GM20431 (cell line): Measurements from ENCODE around the gene FNDC3A.
"Not testable (repeated sequence)": the region's sequence is repeated elsewhere in the genome, so short reads cannot be mapped to it uniquely, and the experiment has no call there.

Experiments
- in situ Hi-C: fragments of 300-500 bp; cut with MseI, MboI; formaldehyde crosslinking; loops from one replicate; pipeline ENCODE4 v1.15.0; 2020; ENCODE audit warnings: low sequenced_read_pairs; ENCODE audit not compliant: unreplicated experiment

Gene FNDC3A

GRCh38 chr13:49125964-49126524 is 150.3 kb downstream of the FNDC3A start:
- in situ Hi-C loops, result no loop called here

GRCh38 chr13:49132479-49133002 is 156.8 kb downstream of the FNDC3A start:
- in situ Hi-C loops, result no loop called here

GRCh38 chr13:49134305-49134704 is 158.6 kb downstream of the FNDC3A start:
- in situ Hi-C loops, result no loop called here

- in situ Hi-C loops, result not testable (repeated sequence)
Observed at GRCh38 chr13:49137138-49137643, 161.5 kb downstream of the FNDC3A start.

- in situ Hi-C loops, result no loop called here
Observed at GRCh38 chr13:49140910-49141611, 165.3 kb downstream of the FNDC3A start.

- in situ Hi-C loops, result no loop called here
Observed at GRCh38 chr13:49146950-49147355, 171.2 kb downstream of the FNDC3A start.

GRCh38 chr13:49148405-49148804 is 172.7 kb downstream of the FNDC3A start:
- in situ Hi-C loops, result no loop called here

- in situ Hi-C loops, result not testable (repeated sequence)
Observed at GRCh38 chr13:49157955-49158584, 182.4 kb downstream of the FNDC3A start.

- in situ Hi-C loops, result not testable (repeated sequence)
Observed at GRCh38 chr13:49163162-49163561, 187.4 kb downstream of the FNDC3A start.

GRCh38 chr13:49164712-49165111 is 189.0 kb downstream of the FNDC3A start:
- in situ Hi-C loops, result no loop called here

GRCh38 chr13:49165798-49166752 is 190.4 kb downstream of the FNDC3A start:
- in situ Hi-C loops, result no loop called here

GRCh38 chr13:49171359-49171758 is 195.6 kb downstream of the FNDC3A start:
- in situ Hi-C loops, result no loop called here

- in situ Hi-C loops, result no loop called here
Observed at GRCh38 chr13:49183672-49184325, 208.1 kb downstream of the FNDC3A start.

- in situ Hi-C loops, result no loop called here
Observed at GRCh38 chr13:49184621-49185020, 208.9 kb downstream of the FNDC3A start.

GRCh38 chr13:49185264-49185663 is 209.6 kb downstream of the FNDC3A start:
- in situ Hi-C loops, result no loop called here

GRCh38 chr13:49190901-49191300 is 215.2 kb downstream of the FNDC3A start:
- in situ Hi-C loops, result no loop called here

GRCh38 chr13:49206641-49207040 is 230.9 kb downstream of the FNDC3A start:
- in situ Hi-C loops, result no loop called here

GRCh38 chr13:49208619-49209018 is 232.9 kb downstream of the FNDC3A start:
- in situ Hi-C loops, result no loop called here

GRCh38 chr13:49210114-49210513 is 234.4 kb downstream of the FNDC3A start:
- in situ Hi-C loops, result no loop called here
